Measurements from ENCODE around the gene GPHA2. TPM values are rescaled to one million over a fixed set of nuclear protein-coding genes. Genes with fewer than 3 reads are reported as not detected.
A peak's percentile ranks its signal among the peaks of the same experiment; 100 is the strongest.

The GPHA2 gene
- total and polyA plus RNA-seq, 10 of the 15 experiments (the other 5 are each of a cell fraction or from before 2014, with no cell fraction given): not detected

DNA sequence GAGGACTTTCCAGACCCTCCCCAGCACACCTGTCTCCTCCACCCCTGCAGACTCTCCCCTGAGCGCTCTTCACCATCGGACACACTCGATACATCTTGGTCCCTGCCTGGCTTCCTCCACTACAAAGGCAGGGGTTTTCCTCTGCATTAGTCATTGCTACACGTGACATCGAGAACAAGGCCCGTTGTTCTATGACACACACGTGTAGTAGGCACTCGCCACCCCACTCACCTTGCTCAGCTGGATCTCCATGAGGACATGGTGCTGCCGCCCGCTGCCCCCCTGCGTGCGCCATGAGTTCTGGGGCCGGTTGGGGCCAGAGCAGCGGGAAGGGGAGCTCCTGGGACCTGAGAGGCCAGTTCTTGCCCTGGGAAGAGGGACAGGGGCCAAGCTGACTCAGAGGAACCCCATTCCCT, 35.4 kb downstream of the GPHA2 start (continued):
- TF ChIP-seq IRF5 (IDR thresholded peaks at IDR 0.05; ENCODE audit: borderline replicate concordance): no peak
- TF ChIP-seq EZH2 (IDR thresholded peaks at IDR 0.05; ENCODE audit: borderline replicate concordance, control insufficient read depth, low read depth, low read length): no peak
- TF ChIP-seq TCF3 (IDR thresholded peaks at IDR 0.05; ENCODE audit: borderline replicate concordance, insufficient read depth, low read depth, low read length): no peak
- TF ChIP-seq, protein P1, sequence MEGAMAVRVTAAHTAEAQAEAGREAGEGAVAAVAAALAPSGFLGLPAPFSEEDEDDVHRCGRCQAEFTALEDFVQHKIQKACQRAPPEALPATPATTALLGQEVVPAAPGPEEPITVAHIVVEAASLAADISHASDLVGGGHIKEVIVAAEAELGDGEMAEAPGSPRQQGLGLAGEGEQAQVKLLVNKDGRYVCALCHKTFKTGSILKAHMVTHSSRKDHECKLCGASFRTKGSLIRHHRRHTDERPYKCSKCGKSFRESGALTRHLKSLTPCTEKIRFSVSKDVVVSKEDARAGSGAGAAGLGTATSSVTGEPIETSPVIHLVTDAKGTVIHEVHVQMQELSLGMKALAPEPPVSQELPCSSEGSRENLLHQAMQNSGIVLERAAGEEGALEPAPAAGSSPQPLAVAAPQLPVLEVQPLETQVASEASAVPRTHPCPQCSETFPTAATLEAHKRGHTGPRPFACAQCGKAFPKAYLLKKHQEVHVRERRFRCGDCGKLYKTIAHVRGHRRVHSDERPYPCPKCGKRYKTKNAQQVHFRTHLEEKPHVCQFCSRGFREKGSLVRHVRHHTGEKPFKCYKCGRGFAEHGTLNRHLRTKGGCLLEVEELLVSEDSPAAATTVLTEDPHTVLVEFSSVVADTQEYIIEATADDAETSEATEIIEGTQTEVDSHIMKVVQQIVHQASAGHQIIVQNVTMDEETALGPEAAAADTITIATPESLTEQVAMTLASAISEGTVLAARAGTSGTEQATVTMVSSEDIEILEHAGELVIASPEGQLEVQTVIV (IDR thresholded peaks at IDR 0.05; ENCODE audit: borderline replicate concordance, partially characterized antibody): no peak
- peak; percentile 66; the same call in 1 of the 2 replicates for TF ChIP-seq MXI1 (IDR thresholded peaks at IDR 0.05; ENCODE audit: low read depth, low read length)
- TF ChIP-seq POU2F2 (IDR thresholded peaks at IDR 0.05; ENCODE audit: borderline replicate concordance, low read depth, low read length): no peak
- no peak for TF ChIP-seq ATF2 (IDR thresholded peaks at IDR 0.05; ENCODE audit: low read length)
- TF ChIP-seq SP1 (IDR thresholded peaks at IDR 0.05; ENCODE audit: low read depth, low read length): no peak
- TF ChIP-seq, protein P2, sequence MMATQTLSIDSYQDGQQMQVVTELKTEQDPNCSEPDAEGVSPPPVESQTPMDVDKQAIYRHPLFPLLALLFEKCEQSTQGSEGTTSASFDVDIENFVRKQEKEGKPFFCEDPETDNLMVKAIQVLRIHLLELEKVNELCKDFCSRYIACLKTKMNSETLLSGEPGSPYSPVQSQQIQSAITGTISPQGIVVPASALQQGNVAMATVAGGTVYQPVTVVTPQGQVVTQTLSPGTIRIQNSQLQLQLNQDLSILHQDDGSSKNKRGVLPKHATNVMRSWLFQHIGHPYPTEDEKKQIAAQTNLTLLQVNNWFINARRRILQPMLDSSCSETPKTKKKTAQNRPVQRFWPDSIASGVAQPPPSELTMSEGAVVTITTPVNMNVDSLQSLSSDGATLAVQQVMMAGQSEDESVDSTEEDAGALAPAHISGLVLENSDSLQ (IDR thresholded peaks at IDR 0.05): no peak
- TF ChIP-seq, protein P3, sequence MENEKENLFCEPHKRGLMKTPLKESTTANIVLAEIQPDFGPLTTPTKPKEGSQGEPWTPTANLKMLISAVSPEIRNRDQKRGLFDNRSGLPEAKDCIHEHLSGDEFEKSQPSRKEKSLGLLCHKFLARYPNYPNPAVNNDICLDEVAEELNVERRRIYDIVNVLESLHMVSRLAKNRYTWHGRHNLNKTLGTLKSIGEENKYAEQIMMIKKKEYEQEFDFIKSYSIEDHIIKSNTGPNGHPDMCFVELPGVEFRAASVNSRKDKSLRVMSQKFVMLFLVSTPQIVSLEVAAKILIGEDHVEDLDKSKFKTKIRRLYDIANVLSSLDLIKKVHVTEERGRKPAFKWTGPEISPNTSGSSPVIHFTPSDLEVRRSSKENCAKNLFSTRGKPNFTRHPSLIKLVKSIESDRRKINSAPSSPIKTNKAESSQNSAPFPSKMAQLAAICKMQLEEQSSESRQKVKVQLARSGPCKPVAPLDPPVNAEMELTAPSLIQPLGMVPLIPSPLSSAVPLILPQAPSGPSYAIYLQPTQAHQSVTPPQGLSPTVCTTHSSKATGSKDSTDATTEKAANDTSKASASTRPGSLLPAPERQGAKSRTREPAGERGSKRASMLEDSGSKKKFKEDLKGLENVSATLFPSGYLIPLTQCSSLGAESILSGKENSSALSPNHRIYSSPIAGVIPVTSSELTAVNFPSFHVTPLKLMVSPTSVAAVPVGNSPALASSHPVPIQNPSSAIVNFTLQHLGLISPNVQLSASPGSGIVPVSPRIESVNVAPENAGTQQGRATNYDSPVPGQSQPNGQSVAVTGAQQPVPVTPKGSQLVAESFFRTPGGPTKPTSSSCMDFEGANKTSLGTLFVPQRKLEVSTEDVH (IDR thresholded peaks at IDR 0.05; ENCODE audit: low read depth, partially characterized antibody): no peak
- no peak for TF ChIP-seq FOS (IDR thresholded peaks at IDR 0.05; ENCODE audit: borderline replicate concordance, extremely low read depth, insufficient read length)
- TF ChIP-seq MEF2B (IDR thresholded peaks at IDR 0.05; ENCODE audit: partially characterized antibody, poor library complexity, severe bottlenecking): peak; percentile 80
- peak in 1 of 2 experiments; percentile 36; a peak in 1 of 4 replicates for TF ChIP-seq IKZF2 (IDR thresholded peaks at IDR 0.05)
- no peak for TF ChIP-seq TCF12 (IDR thresholded peaks at IDR 0.05; ENCODE audit: low read depth, low read length)
- no peak for TF ChIP-seq CEBPB (IDR thresholded peaks at IDR 0.05; ENCODE audit: borderline replicate concordance in 1 of 2, low read depth in 2 of 2, low read length in 2 of 2)
- no peak for TF ChIP-seq IRF4 (IDR thresholded peaks at IDR 0.05; ENCODE audit: low read depth, low read length)
- no peak for TF ChIP-seq ZBED1 (IDR thresholded peaks at IDR 0.05; ENCODE audit: borderline replicate concordance)

Measured in GM12878 (cell line).